Measurements from ENCODE around the gene SMAD4. TPM values are rescaled to one million over a fixed set of nuclear protein-coding genes. Genes with fewer than 3 reads are reported as not detected.
A peak's percentile ranks its signal among the peaks of the same experiment; 100 is the strongest.

SMAD4 gene
- total RNA-seq, 2 donors from 2014 or later: 214 to 225 TPM

DNA sequence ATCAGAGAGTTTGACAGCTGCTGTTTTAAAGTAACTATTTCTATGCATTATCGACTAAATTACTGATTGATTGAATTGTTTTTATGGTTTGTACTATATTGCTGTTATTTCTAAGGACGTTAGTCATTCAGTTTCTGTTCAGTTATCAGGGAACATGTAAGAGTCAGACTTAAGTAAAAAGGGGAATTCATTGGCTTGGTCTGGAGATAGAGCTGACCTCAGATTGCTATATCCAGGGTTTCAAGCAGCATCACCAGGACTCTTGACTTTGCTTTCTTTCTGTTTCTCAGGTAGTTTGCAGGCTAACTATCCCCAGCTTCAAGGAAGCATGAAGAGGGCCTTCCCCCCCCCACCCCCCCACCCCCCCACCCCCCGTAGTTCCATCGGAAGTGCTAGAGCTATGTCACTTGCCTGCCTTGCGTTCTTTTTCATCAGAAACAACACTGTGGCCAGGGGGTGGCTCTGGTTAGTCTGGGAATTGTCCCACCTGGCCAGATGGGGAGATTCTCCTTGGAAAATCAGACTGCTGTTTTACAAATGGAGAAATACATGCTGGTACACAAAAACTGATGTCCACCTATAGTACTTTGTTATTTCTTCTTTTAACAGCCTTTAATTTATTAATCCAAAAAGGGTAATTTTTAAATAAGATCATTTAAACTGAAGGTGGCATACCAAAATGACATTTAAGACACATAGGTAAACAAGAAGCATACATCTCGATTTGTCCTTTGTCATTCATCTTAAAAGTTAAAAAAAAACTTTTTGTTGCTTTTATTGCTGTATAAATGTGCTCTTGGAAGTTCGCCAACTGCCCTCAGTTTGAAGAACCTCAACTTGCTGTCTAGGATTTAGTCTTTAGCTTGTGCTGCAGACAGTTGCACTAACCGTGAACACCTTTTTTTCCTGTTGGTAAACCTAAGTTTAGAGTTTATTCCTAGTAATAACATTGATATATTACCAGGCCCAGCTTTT lies 9.4 kb downstream of the SMAD4 start:
- Histone ChIP-seq H3K4me3 (no peak overlapping the region), H3K36me3 (no peaks in the 10 kb centered on the region), H3K4me1 (replicated peaks) (peaks cover 8% of the 10 kb centered on the region), H3K27me3 (replicated peaks; ENCODE audit: insufficient read depth) (no peaks in the 10 kb centered on the region), H3K9me3 (no peaks in the 10 kb centered on the region), H3K27ac (no peak overlapping the region)
- TF ChIP-seq POLR2AphosphoS5 (IDR thresholded peaks at IDR 0.05): no peak
- TF ChIP-seq, protein P1, sequence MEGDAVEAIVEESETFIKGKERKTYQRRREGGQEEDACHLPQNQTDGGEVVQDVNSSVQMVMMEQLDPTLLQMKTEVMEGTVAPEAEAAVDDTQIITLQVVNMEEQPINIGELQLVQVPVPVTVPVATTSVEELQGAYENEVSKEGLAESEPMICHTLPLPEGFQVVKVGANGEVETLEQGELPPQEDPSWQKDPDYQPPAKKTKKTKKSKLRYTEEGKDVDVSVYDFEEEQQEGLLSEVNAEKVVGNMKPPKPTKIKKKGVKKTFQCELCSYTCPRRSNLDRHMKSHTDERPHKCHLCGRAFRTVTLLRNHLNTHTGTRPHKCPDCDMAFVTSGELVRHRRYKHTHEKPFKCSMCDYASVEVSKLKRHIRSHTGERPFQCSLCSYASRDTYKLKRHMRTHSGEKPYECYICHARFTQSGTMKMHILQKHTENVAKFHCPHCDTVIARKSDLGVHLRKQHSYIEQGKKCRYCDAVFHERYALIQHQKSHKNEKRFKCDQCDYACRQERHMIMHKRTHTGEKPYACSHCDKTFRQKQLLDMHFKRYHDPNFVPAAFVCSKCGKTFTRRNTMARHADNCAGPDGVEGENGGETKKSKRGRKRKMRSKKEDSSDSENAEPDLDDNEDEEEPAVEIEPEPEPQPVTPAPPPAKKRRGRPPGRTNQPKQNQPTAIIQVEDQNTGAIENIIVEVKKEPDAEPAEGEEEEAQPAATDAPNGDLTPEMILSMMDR (IDR thresholded peaks at IDR 0.05): no peak
- no peak for TF ChIP-seq POLR2A (IDR thresholded peaks at IDR 0.05)
- intact Hi-C loops (cut with DNase I): loop anchor here (10.0 kb wide), 1 partner anchor 215 kb away; the partner anchor contains the start of gene MRO
- no peak for DNase-seq (ENCODE audit: low spot score)
- WGBS: 26% methylated on average over 8 of the region's 8 CpGs

DNA sequence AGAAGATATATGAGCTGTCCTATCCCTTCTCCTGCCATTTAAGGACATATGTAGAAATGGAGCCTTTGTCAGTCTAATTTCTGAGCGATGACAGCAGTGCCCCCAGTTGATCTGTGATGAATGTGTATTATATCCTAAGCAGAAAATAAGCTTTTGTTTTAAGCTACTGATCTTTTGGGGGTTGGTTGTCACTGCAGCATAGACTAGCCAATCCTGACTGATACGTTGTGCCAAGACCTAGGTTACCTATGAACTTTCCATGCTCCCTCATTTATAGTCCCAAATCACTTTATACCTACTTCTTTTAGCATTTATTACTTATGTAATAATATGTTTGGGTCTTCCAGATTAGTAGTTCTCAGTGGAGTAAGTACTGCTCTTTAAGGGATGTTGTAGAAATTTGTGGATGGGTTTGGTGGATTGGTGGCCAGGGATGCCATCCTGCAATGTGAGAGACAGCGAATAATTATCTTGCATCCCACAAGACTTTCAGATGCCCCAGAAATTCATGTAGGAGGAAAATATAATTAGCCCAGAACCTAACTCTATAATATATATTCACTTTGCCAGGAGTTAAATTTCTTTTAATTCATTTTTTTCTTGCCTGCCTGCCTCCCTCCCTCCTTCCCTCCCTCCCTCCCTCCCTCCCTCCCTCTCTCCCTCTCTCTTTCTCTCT lies 11.8 kb downstream of the SMAD4 start:
- TF ChIP-seq POLR2A (IDR thresholded peaks at IDR 0.05) (no peak), POLR2AphosphoS5 (IDR thresholded peaks at IDR 0.05) (no peak)
- TF ChIP-seq, protein P1 (IDR thresholded peaks at IDR 0.05): no peak
- Histone ChIP-seq H3K27me3 (replicated peaks; ENCODE audit: insufficient read depth) (no peaks in the 10 kb centered on the region), H3K4me3 (no peak overlapping the region), H3K27ac (no peak overlapping the region), H3K9me3 (no peaks in the 10 kb centered on the region), H3K4me1 (replicated peaks) (peaks cover 9% of the 10 kb centered on the region), H3K36me3 (no peaks in the 10 kb centered on the region)
- DNase-seq (ENCODE audit: low spot score): no peak
- WGBS: 97% methylated on average over 3 of the region's 3 CpGs
- intact Hi-C loops (cut with DNase I): no loop called here

DNA sequence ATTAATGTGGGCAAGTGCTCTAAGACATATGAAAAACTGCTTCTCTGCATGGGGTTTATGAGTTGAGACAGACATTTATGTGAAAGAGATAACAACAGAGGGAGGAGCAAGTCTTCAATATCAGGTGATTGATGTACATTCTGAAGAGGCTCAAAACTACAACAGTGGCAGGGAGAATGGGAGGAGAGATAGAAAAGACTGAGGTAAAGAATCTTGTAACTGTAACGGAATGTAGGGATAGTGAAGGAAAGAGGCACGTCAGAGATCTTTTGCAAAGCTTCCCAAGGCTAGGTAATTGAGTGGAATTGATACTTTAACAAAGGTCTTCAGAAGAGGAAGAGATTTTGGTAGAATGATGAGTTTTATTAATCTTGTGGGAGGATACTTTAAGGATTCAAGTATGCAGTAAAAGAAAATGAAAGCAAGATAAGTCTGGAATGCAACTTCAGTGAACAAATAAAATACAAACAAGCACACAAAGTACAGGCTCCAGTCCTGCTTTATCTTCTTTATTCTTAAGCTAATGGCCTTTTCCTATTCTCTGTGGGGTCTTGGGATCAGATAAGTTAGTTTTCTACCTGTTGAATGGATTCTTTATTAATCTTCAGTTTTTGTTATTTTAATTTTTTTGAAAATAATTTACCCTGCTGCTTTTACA lies 15.0 kb downstream of the SMAD4 start:
- peak overlapping the region in 1 of 2 donors; percentile 2 for H3K4me3 ChIP-seq
- no peaks in the 10 kb centered on the region for H3K27me3 ChIP-seq (replicated peaks; ENCODE audit: insufficient read depth)
- H3K4me1 ChIP-seq (replicated peaks): peaks cover 4% of the 10 kb centered on the region
- no peaks in the 10 kb centered on the region for H3K9me3 ChIP-seq
- TF ChIP-seq POLR2A (IDR thresholded peaks at IDR 0.05) (no peak), POLR2AphosphoS5 (IDR thresholded peaks at IDR 0.05) (no peak)
- TF ChIP-seq, protein P1 (IDR thresholded peaks at IDR 0.05): no peak
- H3K36me3 ChIP-seq: no peaks in the 10 kb centered on the region
- intact Hi-C loops (cut with DNase I): no loop called here
- peak overlapping the region; percentile 26 to 30 for H3K27ac ChIP-seq
- WGBS: 19% methylated on average over 2 of the region's 2 CpGs
- no peak for DNase-seq (ENCODE audit: low spot score)

DNA sequence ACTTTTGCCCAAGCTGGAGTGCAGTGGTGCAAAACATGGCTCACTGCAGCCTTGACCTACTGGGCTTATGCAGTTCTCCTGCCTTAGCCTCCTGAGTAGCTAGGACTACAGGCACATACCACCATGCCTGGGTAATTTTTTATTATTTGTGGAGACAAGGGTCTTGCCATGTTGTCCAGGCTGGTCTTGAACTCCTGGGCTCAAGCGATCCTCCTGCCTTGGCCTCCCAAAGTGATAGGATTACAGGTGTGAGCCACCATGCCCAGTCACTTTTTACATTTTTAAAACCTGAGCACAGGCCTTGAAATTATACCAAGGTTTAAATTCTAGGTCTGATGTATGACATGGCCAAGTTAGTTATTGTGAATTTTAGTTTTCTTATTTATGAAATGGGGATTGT lies 18.2 kb downstream of the SMAD4 start:
- no peak overlapping the region for H3K4me3 ChIP-seq
- TF ChIP-seq, protein P1 (IDR thresholded peaks at IDR 0.05): no peak
- TF ChIP-seq POLR2AphosphoS5 (IDR thresholded peaks at IDR 0.05) (no peak), POLR2A (IDR thresholded peaks at IDR 0.05) (no peak)
- 100% methylated on average over 1 of the region's 1 CpG for WGBS
- H3K36me3 ChIP-seq: no peaks in the 10 kb centered on the region
- DNase-seq (ENCODE audit: low spot score): no peak
- peaks cover 8% of the 10 kb centered on the region for H3K4me1 ChIP-seq (replicated peaks)
- intact Hi-C loops (cut with DNase I): no loop called here
- H3K27ac ChIP-seq: no peak overlapping the region
- no peaks in the 10 kb centered on the region for H3K27me3 ChIP-seq (replicated peaks; ENCODE audit: insufficient read depth)
- no peaks in the 10 kb centered on the region for H3K9me3 ChIP-seq
